Hair follicular keratinocyte (primary cell): ENCODE data around the gene STYK1. TPM values are rescaled to one million over a fixed set of nuclear protein-coding genes. Genes with fewer than 3 reads are reported as not detected.

Experiments used
- total RNA-seq: library from RNA; depleted of rRNA; stranded (reverse); fragments of >200 nt; gene quantifications from 2 replicates; pipeline ENCODE4 v1.2.3, GENCODE V29; 2015

STYK1 gene
- 1.2 and 2.1 TPM in 2 replicates for total RNA-seq

GRCh38 chr12:10673659-10674384 lies at the start of gene STYK1:
Gene STYK1, minus strand, starts transcription at chr12:10674052. Its CDS starts 39,434 bp downstream, at chr12:10634618.

GRCh38 chr12:10722905-10723746 lies 49.3 kb upstream of the STYK1 start, which contains the start of gene YBX3:
Gene YBX3, minus strand, starts transcription at chr12:10723323. Its CDS starts 212 bp downstream, at chr12:10723111.

GRCh38 chr12:10613349-10614055 lies 60.4 kb downstream of the STYK1 start, which contains the start of gene MAGOHB:
Gene MAGOHB, minus strand, starts transcription at chr12:10613609. Its CDS starts 77 bp downstream, at chr12:10613532.

Other genes with a start within 250 kb of the STYK1 start
- not detected in 2 replicates for gene KLRC2, start 238.0 kb downstream of the STYK1 start, total RNA-seq
- 0.23 and 0.30 TPM in 2 replicates for gene KLRC1, start 220.7 kb downstream of the STYK1 start, total RNA-seq
- gene EIF2S3B, start 168.2 kb downstream of the STYK1 start, total RNA-seq = 4.6 and 7.0 TPM in 2 replicates
- gene MAGOHB, start 60.4 kb downstream of the STYK1 start, total RNA-seq = 14.4 and 15.3 TPM in 2 replicates
- 318 and 422 TPM in 2 replicates for gene YBX3, start 49.3 kb upstream of the STYK1 start, total RNA-seq
- gene TAS2R7, start 128.6 kb upstream of the STYK1 start, total RNA-seq = not detected in 2 replicates
- gene TAS2R8, start 133.2 kb upstream of the STYK1 start, total RNA-seq = not detected in 2 replicates
- gene TAS2R9, start 136.1 kb upstream of the STYK1 start, total RNA-seq = not detected in 2 replicates
- 0.31 TPM in 1 of 2 replicates, not detected in the other for gene TAS2R10, start 152.3 kb upstream of the STYK1 start, total RNA-seq
- gene PRR4, start 175.4 kb upstream of the STYK1 start, total RNA-seq = 0.31 TPM in 1 of 2 replicates, not detected in the other
- 0.76 and 9.7 TPM in 2 replicates for gene PRH1, start 210.2 kb upstream of the STYK1 start, total RNA-seq
- not detected in 2 replicates for gene TAS2R13, start 235.5 kb upstream of the STYK1 start, total RNA-seq